GM18517 (cell line): ENCODE results near the gene DMBT1.
"Not testable (repeated sequence)": the region's sequence is repeated elsewhere in the genome, so short reads cannot be mapped to it uniquely, and the experiment has no call there.

Experiments
- ATAC-seq: cut with Tn5 transposase; IDR thresholded peaks from one replicate; pipeline ENCODE4 v1.9.1; 2021; ENCODE audit warnings: mild to moderate bottlenecking, moderate library complexity; ENCODE audit not compliant: unreplicated experiment

The DMBT1 gene

GRCh38 chr10:122577311-122577885, 16.8 kb downstream of the DMBT1 start:
- no peak for ATAC-seq

- ATAC-seq: not testable (repeated sequence)
Measured at GRCh38 chr10:122586070-122586469, 25.5 kb downstream of the DMBT1 start.

DNA sequence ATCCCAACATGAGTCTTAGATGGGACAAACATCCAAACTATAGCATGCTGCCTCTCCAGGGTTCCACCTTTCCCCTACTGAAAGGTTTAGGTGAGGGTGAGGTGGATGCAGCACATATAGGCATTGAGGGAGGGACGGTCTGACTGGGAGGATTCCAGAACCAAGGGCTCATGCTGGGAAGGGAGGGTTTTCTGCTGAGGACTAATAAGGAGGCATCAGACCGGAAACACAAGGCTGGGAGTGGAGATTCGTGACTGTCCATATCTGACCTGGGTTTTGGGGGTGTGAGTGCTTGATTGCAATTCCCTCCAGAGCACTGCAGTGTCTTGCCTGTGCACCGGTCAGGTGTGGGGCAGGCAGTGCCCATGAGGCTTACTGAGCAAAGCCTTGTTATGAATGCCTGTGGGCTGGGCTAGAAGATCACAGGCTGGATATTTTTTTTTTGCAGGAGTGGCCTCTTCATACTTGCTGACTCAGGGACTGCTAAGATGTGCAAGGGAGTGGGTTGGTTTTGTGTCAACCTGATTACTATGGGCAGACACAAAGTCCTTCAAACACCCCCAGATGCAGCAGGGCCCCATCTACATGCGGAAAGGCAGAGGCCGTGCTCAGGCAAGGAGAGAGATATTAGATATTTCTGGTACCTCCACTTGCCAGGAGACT, 26.7 kb downstream of the DMBT1 start:
- ATAC-seq: no peak

DNA sequence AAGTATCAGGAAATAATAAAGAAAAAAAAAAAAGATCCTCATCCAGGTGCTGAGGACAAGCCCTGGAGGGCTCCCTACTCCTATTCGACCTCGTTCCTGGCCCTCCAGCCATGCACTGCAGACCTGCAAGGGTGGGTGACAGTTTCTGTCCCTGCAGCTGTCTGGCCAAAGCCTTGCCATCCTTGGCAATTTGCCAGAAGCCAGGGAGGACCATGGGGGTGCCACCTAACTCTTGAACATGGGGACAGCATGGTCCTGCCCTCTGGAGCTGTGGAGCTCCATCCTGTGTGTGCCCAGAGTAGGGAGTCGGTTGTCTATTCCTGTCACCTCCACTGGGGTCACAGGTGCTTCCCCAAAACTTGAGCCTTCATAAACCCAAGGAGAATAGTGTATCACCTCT, 27.8 kb downstream of the DMBT1 start:
- no peak for ATAC-seq

DNA sequence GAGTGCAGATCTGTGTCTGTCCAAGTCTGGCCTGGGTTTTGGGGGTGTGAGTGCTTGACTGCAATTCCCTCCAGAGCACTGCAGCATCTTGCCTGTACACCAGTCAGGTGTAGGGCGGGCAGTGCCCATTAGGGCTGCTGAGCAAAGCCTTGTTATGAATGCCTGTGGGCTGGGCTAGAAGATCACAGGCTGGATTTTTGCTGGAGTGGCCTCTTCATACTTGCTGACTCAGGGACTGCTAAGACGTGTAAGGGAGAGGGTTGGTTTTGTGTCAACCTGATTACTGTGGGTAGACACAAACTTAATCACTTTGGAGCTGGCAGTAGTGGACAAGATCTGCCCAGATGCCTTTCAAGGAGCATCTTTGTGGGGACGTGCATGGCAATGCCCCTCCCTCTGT, 29.6 kb downstream of the DMBT1 start:
- ATAC-seq: no peak

DNA sequence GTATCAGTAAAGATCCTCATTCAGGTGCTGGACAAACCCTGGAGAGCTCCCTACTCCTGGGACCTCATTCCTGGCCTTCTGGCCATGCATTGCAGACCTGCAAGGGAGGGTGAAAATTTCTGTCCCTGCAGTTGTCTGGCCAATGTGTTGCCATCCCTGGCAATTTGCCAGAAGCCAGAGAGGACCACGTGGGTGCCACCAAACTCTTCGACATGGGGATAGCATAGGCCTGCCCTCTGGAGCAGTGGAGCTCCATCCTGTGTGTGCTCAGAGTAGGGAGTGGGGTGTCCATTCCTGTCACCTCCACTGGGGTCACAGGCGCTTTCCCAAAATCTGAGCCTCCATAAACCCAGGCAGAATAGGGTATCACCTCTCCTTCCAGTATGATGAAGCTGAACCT, 31.2 kb downstream of the DMBT1 start:
- ATAC-seq: no peak

- ATAC-seq: no peak
Measured at GRCh38 chr10:122592161-122592560, 31.6 kb downstream of the DMBT1 start.

DNA sequence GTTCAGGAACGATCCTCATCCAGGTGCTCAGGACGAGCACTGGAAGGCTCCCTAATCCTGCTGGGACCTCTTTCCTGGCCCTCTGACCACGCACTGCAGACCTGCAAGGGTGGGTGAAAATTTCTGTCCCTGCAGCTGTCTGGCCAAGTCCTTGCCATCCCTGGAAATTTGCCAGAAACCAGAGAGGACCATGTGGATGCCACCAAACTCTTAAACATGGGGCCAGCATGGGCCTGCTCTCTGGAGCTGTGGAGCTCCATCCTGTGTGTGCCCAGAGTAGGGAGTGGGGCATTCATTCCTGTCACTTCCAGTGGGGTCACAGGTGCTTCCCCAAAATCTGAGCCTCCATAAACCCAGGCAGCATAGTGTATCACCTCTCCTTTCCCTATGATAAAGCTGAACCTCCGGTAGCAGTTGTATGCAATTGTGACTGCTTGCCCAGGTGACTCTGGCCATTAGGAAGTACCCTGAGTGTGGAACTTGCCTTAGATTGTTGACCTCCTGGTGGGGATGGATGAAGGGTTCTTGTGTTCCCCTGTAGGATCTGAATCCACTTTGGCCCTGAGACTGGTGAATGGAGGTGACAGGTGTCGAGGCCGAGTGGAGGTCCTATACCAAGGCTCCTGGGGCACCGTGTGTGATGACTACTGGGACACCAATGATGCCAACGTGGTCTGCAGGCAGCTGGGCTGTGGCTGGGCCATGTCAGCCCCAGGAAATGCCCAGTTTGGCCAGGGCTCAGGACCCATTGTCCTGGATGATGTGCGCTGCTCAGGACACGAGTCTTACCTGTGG, 57.1 kb downstream of the DMBT1 start:
- no peak for ATAC-seq

DNA sequence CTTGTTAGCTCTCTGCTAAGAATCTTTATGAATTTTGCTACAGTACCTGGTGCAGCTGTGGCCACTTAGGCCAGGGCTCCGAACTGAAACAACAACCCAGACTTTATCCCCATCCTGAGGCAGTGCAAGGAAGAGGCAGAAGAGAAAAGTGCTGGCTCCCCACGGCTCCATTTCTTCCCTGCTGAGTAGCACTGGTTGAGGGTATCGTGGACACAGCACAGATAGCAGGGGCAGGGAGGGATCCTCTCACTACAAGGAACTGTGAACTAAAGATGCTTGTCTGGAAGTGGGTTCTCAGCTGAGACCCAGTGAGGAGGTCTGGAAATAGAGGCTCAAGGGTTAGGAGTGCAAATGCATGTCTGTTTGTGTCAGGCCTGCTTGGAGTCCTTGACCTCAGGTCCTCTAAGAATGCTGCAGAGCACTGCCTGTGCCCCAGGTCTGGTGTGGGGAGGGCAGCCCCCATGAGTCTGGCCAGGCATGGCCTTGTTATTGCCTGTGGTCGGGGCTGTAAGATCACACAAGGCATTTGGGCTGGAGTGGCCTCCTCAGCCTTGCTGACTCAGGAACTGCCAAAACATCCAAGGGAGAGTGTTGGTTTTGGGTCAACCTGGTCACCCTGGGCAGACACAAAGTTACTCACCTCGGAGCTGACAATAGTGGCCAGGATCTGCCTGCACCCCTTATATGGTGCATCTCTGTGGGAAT, 58.1 kb downstream of the DMBT1 start:
- no peak for ATAC-seq

DNA sequence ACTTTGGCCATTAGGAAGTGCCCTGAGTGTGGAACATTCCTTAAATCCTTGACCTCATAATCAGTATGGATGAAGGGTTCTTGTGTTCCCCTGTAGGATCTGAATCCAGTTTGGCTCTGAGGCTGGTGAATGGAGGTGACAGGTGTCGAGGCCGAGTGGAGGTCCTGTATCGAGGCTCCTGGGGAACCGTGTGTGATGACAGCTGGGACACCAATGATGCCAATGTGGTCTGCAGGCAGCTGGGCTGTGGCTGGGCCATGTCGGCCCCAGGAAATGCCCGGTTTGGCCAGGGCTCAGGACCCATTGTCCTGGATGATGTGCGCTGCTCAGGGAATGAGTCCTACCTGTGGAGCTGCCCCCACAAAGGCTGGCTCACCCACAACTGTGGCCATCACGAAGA, 60.4 kb downstream of the DMBT1 start:
- ATAC-seq: not testable (repeated sequence)

DNA sequence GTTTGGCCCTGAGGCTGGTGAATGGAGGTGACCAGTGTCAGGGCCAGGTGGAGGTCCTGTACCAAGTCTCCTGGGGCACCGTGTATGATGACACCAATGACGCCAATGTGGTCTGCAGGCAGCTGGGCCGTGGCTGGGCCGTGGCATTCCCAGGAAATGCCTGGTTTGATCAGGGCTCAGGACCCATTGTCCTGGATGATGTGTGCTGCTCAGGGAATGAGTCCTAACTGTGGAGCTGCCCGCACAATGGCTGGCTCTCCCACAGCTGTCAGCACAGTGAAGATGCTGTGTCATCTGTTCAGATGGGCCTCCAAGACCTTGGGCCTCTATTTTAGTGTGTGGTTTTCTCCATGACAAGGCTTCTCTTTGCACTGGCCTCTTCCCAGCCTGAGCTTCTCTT, 64.0 kb downstream of the DMBT1 start:
- no peak for ATAC-seq

GRCh38 chr10:122630526-122630925, 70.0 kb downstream of the DMBT1 start:
- no peak for ATAC-seq

DNA sequence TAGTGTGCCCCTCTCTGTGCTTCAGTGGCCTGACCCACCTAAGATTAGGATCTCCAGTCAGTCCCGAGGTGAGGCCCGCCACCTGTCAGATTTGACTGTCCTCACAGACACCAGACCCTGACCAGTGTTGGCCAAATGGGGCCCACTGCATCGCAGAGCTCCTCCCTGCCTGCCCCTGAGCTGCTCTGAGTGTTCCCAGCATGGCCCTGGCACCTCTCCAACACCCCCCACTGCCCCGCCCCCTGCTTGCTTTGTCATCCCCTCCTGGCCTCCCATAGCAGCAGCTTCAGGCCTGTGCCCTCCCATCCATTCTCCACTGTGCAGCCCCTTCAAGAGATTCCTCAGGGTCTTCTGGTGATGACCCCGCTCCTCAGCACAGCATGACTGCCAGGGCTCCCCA, 71.5 kb downstream of the DMBT1 start:
- ATAC-seq: no peak

GRCh38 chr10:122632576-122632975, 72.0 kb downstream of the DMBT1 start:
- ATAC-seq: no peak

DNA sequence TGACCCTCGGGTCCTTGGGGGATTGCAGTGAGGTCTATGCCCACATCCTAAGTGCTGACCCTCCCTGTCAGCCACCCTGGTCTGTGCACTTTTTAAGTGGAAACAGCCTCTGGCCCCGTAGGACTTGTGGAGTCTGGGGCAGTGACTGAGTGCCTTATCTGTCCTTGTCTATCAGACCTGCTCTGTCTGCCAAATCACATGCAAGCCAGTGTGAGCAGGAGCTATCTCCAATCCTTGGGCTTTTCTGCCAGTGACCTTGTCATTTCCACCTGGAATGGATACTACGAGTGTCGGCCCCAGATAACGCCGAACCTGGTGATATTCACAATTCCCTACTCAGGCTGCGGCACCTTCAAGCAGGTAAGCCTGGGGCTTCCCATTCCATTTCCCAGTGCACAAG, 76.4 kb downstream of the DMBT1 start:
- ATAC-seq: no peak

- ATAC-seq: no peak
Measured at GRCh38 chr10:122637376-122637775, 76.8 kb downstream of the DMBT1 start.

GRCh38 chr10:122638106-122638505, 77.6 kb downstream of the DMBT1 start:
- ATAC-seq: no peak

DNA sequence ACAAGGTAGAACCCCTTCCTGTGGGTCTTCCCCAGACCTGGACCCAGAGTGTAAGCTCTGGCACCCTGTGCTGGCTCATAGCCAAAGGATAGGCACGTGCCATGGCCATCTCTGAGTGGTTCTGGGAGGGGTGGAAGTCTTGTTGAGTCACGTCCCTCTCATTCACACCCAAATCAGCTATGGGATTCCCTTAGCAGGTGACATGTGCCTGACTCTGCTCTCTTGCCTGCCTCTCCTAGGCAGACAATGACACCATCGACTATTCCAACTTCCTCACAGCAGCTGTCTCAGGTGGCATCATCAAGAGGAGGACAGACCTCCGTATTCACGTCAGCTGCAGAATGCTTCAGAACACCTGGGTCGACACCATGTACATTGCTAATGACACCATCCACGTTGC, 79.2 kb downstream of the DMBT1 start:
- ATAC-seq: no peak

- ATAC-seq: no peak
Measured at GRCh38 chr10:122640921-122641320, 80.4 kb downstream of the DMBT1 start.

- no peak for ATAC-seq
Measured at GRCh38 chr10:122642726-122643605, 82.4 kb downstream of the DMBT1 start.
